Endothelial cell of umbilical vein (primary cell): ENCODE data around the gene MSH3. TPM values are rescaled to one million over a fixed set of nuclear protein-coding genes. Genes with fewer than 3 reads are reported as not detected.

ENCODE experiments used
- BruUV-seq: library from RNA; stranded (reverse); fragments of 400-500 nt; replicated peaks from 2 replicates; lab custom pipeline; 2021; lab: Mats Ljungman, UMichigan
- CTCF ChIA-PET: fragments of 300-600, 350-600 bp; sonication (Branson Sonifier 250); formaldehyde crosslinking; loops from one replicate; lab custom pipeline; 2021; ENCODE audit warnings: antibody characterized with exemption, inconsistent platforms; lab: Charles Lee
- POLR2A ChIA-PET: fragments of 300-600, 350-600 bp; sonication (Branson Sonifier 250); formaldehyde crosslinking; loops from one replicate; lab custom pipeline; 2021; ENCODE audit warnings: antibody characterized with exemption, inconsistent platforms; lab: Charles Lee
- DNase-seq: peaks from one replicate; pipeline ENCODE4 v3.0.0-alpha.2; 2011; ENCODE audit warnings: low read depth, low spot score
- FAIRE-seq: peaks from 2 replicates; lab custom pipeline; 2011; peaks lifted over from hg19 to GRCh38; lab: Jason Lieb, UNC
- H2AFZ ChIP-seq: 2 replicates; pipeline ENCODE4 v1.6.0; 2012; ENCODE audit warnings: low read depth, low read length, control low read depth, inconsistent platforms
- H3K27ac ChIP-seq: 2 replicates; pipeline ENCODE4 v1.5.1; 2011; ENCODE audit warnings: low read depth, mild to moderate bottlenecking, control low read depth, low read length, moderate library complexity; ENCODE audit not compliant: insufficient read depth
- H3K27me3 ChIP-seq, 2 experiments: 2 replicates each; pipeline versions ENCODE4 v1.6.0 to v1.6.1; 2011; ENCODE audit warnings: low read length in 2 of 2, mixed read lengths in 1 of 2; ENCODE audit not compliant: control insufficient read depth in 2 of 2, insufficient read depth in 2 of 2
- H3K36me3 ChIP-seq, 2 experiments: 2 replicates in 1 of 2; 3 replicates in 1 of 2; pipeline ENCODE4 v1.5.1; 2011; ENCODE audit warnings: low read length in 2 of 2, mild to moderate bottlenecking in 1 of 2, moderate library complexity in 1 of 2; ENCODE audit not compliant: control insufficient read depth in 2 of 2, insufficient read depth in 2 of 2; ENCODE audit errors: extremely low read depth in 1 of 2
- H3K4me1 ChIP-seq: 3 replicates; pipeline ENCODE4 v1.5.1; 2011; ENCODE audit warnings: mild to moderate bottlenecking, low read length; ENCODE audit not compliant: control insufficient read depth, insufficient read depth; ENCODE audit errors: extremely low read depth
- H3K4me2 ChIP-seq: 2 replicates; pipeline ENCODE4 v1.6.1; 2011; ENCODE audit warnings: low read length, control low read depth, mixed read lengths; ENCODE audit not compliant: insufficient read depth
- H3K4me3 ChIP-seq, 3 experiments: fragments of 200-600 bp in 1 of 3; sonication (generic), shearing (Covaris generic) in 1 of 3; replicated peaks in 1 of 3; 2 replicates each; pipeline ENCODE4 v1.5.1; 2011 to 2016; ENCODE audit warnings: control low read depth in 3 of 3, low read length in 3 of 3, mild to moderate bottlenecking in 2 of 3, inconsistent platforms in 1 of 3, low read depth in 1 of 3, moderate library complexity in 1 of 3; ENCODE audit not compliant: insufficient read depth in 1 of 3
- H3K79me2 ChIP-seq: 2 replicates; pipeline ENCODE4 v1.6.0; 2012; ENCODE audit warnings: low read length, inconsistent platforms; ENCODE audit not compliant: control insufficient read depth, insufficient read depth
- H3K9ac ChIP-seq: replicated peaks from 2 replicates; pipeline ENCODE3; 2011; ENCODE audit warnings: low read length, control low read depth; ENCODE audit not compliant: insufficient read depth; ENCODE audit errors: extremely low read depth
- H3K9me1 ChIP-seq: replicated peaks from 3 replicates; pipeline ENCODE4 v1.6.0; 2011; ENCODE audit warnings: mild to moderate bottlenecking, low read length; ENCODE audit not compliant: control insufficient read depth, insufficient read depth; ENCODE audit errors: extremely low read depth
- H3K9me3 ChIP-seq: replicated peaks from 2 replicates; pipeline ENCODE4 v1.5.1; 2012; ENCODE audit warnings: low read length, inconsistent platforms; ENCODE audit not compliant: control insufficient read depth, insufficient read depth
- H4K20me1 ChIP-seq: replicated peaks from 2 replicates; pipeline ENCODE3; 2011; ENCODE audit warnings: mild to moderate bottlenecking, low read length; ENCODE audit not compliant: control insufficient read depth, insufficient read depth; ENCODE audit errors: extremely low read depth
- CTCF ChIP-seq, 2 donors: IDR thresholded peaks; 1 replicate in 1 of 2; 2 replicates in 1 of 2; pipeline ENCODE4 v1.5.1; 2011; ENCODE audit warnings: low read length in 2 of 2, mild to moderate bottlenecking in 2 of 2, moderate library complexity in 2 of 2, control low read depth in 1 of 2, inconsistent platforms in 1 of 2, low read depth in 1 of 2; ENCODE audit not compliant: insufficient read depth in 1 of 2; ENCODE audit errors: extremely low read depth in 1 of 2
- EZH2 ChIP-seq: IDR thresholded peaks from 2 replicates; pipeline ENCODE4 v1.6.1; 2012; ENCODE audit warnings: borderline replicate concordance, low read depth, mild to moderate bottlenecking, moderate library complexity, low read length, inconsistent platforms; ENCODE audit not compliant: severe bottlenecking
- FOS ChIP-seq: IDR thresholded peaks from 2 replicates; pipeline ENCODE4 v1.6.1; 2011; ENCODE audit warnings: mild to moderate bottlenecking, low read length, moderate library complexity, borderline replicate concordance; ENCODE audit not compliant: insufficient read depth
- GATA2 ChIP-seq: IDR thresholded peaks from 2 replicates; pipeline ENCODE4 v1.7.0; 2011; ENCODE audit warnings: low read depth, mild to moderate bottlenecking, moderate library complexity, mixed read lengths, low read length; ENCODE audit not compliant: insufficient read length, insufficient read depth
- JUN ChIP-seq: IDR thresholded peaks from 2 replicates; pipeline ENCODE4 v1.6.1; 2011; ENCODE audit warnings: borderline replicate concordance, low read depth; ENCODE audit not compliant: insufficient read length, insufficient read depth
- MAX ChIP-seq: IDR thresholded peaks from 2 replicates; pipeline ENCODE4 v1.6.1; 2011; ENCODE audit not compliant: insufficient read depth, insufficient read length
- MYC ChIP-seq: IDR thresholded peaks from one replicate; pipeline ENCODE4 v1.6.1; 2011; ENCODE audit warnings: mild to moderate bottlenecking, low read depth, low read length
- POLR2A ChIP-seq: IDR thresholded peaks from 2 replicates; pipeline ENCODE4 v1.6.1; 2012; ENCODE audit warnings: low read depth, mild to moderate bottlenecking, control low read depth, low read length
- POLR2AphosphoS5 ChIP-seq: IDR thresholded peaks from 2 replicates; pipeline ENCODE4 v1.6.1; 2012; ENCODE audit warnings: low read depth, mild to moderate bottlenecking, control low read depth, low read length, moderate library complexity; ENCODE audit not compliant: insufficient read depth
- dilution Hi-C: fragments of 300-500 bp; cut with MboI; formaldehyde crosslinking; loops from one replicate; pipeline ENCODE4 v1.15.0; 2019; ENCODE audit warnings: low sequenced_read_pairs; ENCODE audit not compliant: extremely low pct_ligation_motif_present
- intact Hi-C: fragments of 100-400 bp; cut with micrococcal nuclease; formaldehyde crosslinking; loops from one replicate; pipeline ENCODE4 v1.10.0; 2022
- polyA plus RNA-seq, 4 experiments: library from polyadenylated mRNA; depleted of rRNA in 3 of 4; stranded (reverse) in 3 of 4; unstranded in 1 of 4; fragments of >200 nt; gene quantifications; 2 replicates each; pipeline versions ENCODE4 v1.2.1 to v1.2.3, GENCODE V29; 2011 to 2012; ENCODE audit warnings: missing spikeins in 1 of 4
- total RNA-seq: library from RNA; stranded (reverse); gene quantifications from 2 replicates; pipeline ENCODE4 v1.2.3, GENCODE V29; 2021

The MSH3 gene
- total and polyA plus RNA-seq, 2 donors (not counting 3 experiments of a cell fraction or from before 2014, with no cell fraction given) = 2.0 to 13.0 TPM

DNA sequence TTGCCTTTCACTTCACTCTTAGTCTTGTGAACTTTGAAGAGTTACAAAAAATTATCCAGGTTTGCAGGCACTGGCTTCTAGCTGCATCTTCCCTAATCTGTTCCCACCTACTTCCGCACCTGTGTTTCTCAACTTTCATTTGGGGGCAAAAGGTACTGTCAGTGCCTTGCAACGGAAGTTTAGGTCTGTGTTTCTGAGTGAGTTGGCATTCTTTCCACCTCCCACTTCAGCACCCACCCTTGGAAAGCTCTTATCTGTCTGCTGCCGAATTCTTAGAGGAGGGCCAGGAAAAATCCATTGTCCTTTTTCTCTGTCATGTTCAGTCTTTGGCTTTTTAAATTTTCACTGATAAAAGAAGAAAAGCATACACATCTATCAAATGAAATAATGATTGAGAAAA is 216.0 kb downstream of the MSH3 start:
- H3K79me2 ChIP-seq = no peaks in the 10 kb centered on the region
- H3K27ac ChIP-seq = no peak overlapping the region
- BruUV-seq = no TSS peak
- POLR2A ChIA-PET = no interaction called here
- H3K4me1 ChIP-seq = no peaks in the 10 kb centered on the region
- peaks cover 0 to 2% of the 10 kb centered on the region in 2 experiments for H3K36me3 ChIP-seq
- no peak overlapping the region for H3K9ac ChIP-seq
- CTCF ChIA-PET = interaction anchor here (0.7 to 2.1 kb wide), 2 partner anchors 27 to 238 kb away, joined by 3 to 6 read pairs; no protein-coding TSS in a partner anchor
- no peaks in the 10 kb centered on the region for H3K9me3 ChIP-seq
- DNase-seq (no peak), FAIRE-seq (no peak)
- no peak overlapping the region for H3K4me3 ChIP-seq
- intact Hi-C loops (no loop called here), dilution Hi-C loops (no loop called here)
- no peaks in the 10 kb centered on the region for H3K9me1 ChIP-seq
- H4K20me1 ChIP-seq = no peaks in the 10 kb centered on the region
- TF ChIP-seq GATA2 (no peak), MYC (no peak), MAX (no peak), EZH2 (no peak), POLR2A (no peak), JUN (no peak), POLR2AphosphoS5 (no peak), FOS (no peak), CTCF (IDR thresholded peaks at IDR 0.05; ENCODE audit: extremely low read depth in 1 of 2, insufficient read depth in 1 of 2, low read depth in 1 of 2, low read length in 2 of 2) (no peak)
- H3K4me2 ChIP-seq = no peak overlapping the region
- H2AFZ ChIP-seq = no peak overlapping the region
- no peaks in the 10 kb centered on the region for H3K27me3 ChIP-seq
